ENCODE measurements around the gene THEM4. TPM values are rescaled to one million over a fixed set of nuclear protein-coding genes. Genes with fewer than 3 reads are reported as not detected.

Gene THEM4
- total RNA-seq, 2 donors from 2014 or later = 7.7 to 23.3 TPM

DNA sequence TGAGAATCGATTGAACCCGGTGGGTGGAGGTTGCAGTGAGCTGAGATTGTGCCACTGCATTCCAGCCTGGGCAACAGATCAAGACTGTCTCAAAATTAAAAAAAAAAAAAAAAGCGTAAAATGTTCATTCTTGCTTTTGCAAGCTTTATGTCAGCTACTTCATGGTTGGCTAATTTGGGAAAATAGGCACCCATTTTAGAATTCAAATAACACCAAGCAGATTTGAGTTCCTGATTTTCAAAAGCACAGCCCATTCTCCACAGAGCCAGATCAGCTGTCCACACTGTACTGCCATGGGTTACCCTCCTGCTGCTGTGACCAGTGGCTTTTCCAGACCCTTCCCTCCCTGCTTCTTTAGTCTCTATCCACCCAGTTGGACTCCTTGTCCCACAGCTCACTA, 60.2 kb downstream of the THEM4 start:
- ATAC-seq (ENCODE audit: insufficient number of reproducible peaks, low FRiP score, low read depth) (no peak), DNase-seq (ENCODE audit: low spot score) (no peak)
- TF ChIP-seq, protein P1, sequence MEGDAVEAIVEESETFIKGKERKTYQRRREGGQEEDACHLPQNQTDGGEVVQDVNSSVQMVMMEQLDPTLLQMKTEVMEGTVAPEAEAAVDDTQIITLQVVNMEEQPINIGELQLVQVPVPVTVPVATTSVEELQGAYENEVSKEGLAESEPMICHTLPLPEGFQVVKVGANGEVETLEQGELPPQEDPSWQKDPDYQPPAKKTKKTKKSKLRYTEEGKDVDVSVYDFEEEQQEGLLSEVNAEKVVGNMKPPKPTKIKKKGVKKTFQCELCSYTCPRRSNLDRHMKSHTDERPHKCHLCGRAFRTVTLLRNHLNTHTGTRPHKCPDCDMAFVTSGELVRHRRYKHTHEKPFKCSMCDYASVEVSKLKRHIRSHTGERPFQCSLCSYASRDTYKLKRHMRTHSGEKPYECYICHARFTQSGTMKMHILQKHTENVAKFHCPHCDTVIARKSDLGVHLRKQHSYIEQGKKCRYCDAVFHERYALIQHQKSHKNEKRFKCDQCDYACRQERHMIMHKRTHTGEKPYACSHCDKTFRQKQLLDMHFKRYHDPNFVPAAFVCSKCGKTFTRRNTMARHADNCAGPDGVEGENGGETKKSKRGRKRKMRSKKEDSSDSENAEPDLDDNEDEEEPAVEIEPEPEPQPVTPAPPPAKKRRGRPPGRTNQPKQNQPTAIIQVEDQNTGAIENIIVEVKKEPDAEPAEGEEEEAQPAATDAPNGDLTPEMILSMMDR (IDR thresholded peaks at IDR 0.05) = no peak
- Histone ChIP-seq H3K4me1 (ENCODE audit: control insufficient read depth in 1 of 2, low read depth in 2 of 2) (no peaks in the 10 kb centered on the region), H3K4me3 (no peak overlapping the region), H3K36me3 (no peaks in the 10 kb centered on the region), H3K27me3 (replicated peaks; ENCODE audit: insufficient read depth) (no peaks in the 10 kb centered on the region), H3K27ac (no peak overlapping the region), H3K9me3 (no peaks in the 10 kb centered on the region)

DNA sequence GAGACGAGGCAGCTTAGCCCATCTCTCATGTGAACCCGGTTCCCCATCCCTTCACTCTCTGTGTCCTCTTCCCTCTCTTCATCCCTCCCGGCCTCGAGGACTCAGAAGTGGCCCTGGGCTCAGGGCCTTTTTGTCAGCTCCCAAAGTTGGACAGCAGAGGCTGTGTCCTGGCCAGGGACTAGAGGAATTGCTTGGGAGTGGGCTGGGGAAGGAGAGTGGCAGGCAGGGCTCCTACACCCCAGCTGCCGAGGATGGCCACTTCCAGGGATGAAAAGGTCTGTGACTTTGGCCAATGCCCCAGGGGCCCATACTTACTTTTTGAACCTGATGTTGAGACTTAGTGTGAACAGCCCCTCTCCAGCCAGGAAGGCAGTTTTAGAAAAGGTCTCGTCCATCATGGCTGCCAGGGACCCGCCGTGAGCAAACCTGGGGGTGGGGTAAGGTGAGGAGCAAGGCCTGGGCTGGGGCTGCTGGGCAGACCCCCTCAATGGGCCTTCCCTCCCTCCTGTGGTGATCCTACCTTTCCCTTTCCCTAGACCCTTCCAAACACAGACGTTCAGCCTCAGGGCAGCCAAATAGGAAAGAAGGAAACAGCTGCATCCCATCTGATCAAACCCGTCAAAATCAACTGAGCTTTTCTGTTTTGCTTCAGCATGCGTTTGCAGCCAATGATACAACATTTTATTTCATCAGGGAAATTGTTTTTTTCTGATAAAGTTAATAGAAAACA, 61.3 kb downstream of the THEM4 start:
- no peaks in the 10 kb centered on the region for H3K4me1 ChIP-seq (ENCODE audit: control insufficient read depth in 1 of 2, low read depth in 2 of 2)
- H3K27me3 ChIP-seq (replicated peaks; ENCODE audit: insufficient read depth) = no peaks in the 10 kb centered on the region
- H3K36me3 ChIP-seq = no peaks in the 10 kb centered on the region
- ATAC-seq (ENCODE audit: insufficient number of reproducible peaks, low FRiP score, low read depth) (no peak), DNase-seq (ENCODE audit: low spot score) (no peak)
- TF ChIP-seq, protein P1 (IDR thresholded peaks at IDR 0.05) = no peak
- no peak overlapping the region for H3K4me3 ChIP-seq
- no peaks in the 10 kb centered on the region for H3K9me3 ChIP-seq
- H3K27ac ChIP-seq = no peak overlapping the region

DNA sequence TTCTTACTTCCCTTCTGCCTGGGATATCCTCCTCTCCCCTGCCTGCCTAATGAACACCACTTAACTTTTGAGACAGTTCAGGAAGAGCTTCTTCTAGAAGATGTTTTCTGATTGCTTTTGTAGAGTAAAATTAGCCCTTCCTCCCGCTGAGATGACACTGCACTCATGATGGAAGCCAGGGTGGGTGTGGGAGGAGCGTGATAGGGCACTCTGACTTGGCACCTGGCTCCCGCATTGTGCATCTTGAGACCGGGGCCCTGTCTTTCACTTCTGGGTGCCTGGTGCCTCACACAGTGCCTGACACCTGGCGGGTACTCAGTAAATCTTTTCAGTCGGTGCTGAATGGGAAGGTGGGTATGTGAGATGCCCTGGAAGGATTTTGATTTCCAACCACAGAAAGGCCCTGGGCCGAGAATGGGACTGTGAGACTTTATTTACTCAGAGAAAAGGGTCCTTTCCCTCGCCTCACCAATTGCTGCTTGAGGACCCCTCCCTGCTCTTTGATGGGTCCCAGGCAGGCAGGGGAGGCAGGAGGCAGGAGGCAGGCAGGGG, 62.5 kb downstream of the THEM4 start:
- Histone ChIP-seq H3K4me1 (ENCODE audit: control insufficient read depth in 1 of 2, low read depth in 2 of 2) (no peaks in the 10 kb centered on the region), H3K9me3 (no peaks in the 10 kb centered on the region), H3K4me3 (no peak overlapping the region), H3K27ac (no peak overlapping the region), H3K36me3 (no peaks in the 10 kb centered on the region), H3K27me3 (replicated peaks; ENCODE audit: insufficient read depth) (no peaks in the 10 kb centered on the region)
- no peak for ATAC-seq (ENCODE audit: insufficient number of reproducible peaks, low FRiP score, low read depth)
- TF ChIP-seq, protein P1 (IDR thresholded peaks at IDR 0.05) = no peak
- no peak for DNase-seq (ENCODE audit: low spot score)

DNA sequence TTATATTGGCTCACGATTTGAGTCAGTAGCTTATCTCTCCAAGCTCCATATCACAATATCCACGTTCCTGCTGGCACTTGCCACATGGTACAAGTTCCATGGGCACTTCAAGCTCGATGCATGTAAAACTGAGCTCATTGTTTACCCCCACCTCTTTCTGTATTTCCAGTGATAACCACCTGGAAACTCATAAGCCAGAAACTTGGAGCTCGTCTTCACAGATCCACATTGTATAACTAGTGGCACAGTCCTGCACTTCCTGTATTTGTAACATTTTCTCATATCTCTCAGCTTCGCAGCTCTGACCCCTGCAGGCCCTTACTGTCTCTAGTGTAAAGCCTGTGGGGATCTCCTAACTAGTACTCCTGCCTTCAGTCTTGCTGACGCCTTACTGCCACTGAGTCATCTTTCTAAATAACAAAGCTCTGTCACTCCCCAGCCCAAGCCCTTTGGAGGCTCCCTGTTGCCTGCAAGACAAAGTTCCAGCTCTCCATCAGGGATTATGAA, 63.2 kb downstream of the THEM4 start:
- ATAC-seq (ENCODE audit: insufficient number of reproducible peaks, low FRiP score, low read depth) (no peak), DNase-seq (ENCODE audit: low spot score) (no peak)
- no peaks in the 10 kb centered on the region for H3K27me3 ChIP-seq (replicated peaks; ENCODE audit: insufficient read depth)
- no peak overlapping the region for H3K4me3 ChIP-seq
- TF ChIP-seq, protein P1 (IDR thresholded peaks at IDR 0.05) = no peak
- H3K9me3 ChIP-seq = no peaks in the 10 kb centered on the region
- no peak overlapping the region for H3K27ac ChIP-seq
- no peaks in the 10 kb centered on the region for H3K4me1 ChIP-seq (ENCODE audit: control insufficient read depth in 1 of 2, low read depth in 2 of 2)
- no peaks in the 10 kb centered on the region for H3K36me3 ChIP-seq

DNA sequence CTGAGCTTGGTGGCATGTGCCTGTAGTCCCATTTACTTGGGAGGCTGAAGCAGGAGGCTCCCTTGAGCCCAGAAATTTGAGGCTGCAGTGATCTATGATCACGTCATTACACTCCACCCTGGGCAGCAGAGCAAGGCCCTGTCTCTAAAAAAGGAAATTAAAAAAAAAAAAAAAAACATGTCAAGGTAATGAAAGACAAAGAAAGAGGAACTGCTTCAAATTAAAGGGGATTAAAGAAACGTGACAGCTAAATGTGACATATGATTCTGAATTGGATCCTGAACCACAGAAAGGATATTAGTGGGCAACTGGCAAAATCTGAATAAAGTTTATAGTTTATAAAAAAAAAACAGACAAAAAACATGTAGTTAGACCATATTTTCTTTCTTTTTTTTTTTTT, 65.9 kb downstream of the THEM4 start:
- Histone ChIP-seq H3K4me3 (no peak overlapping the region), H3K27ac (no peak overlapping the region), H3K9me3 (no peaks in the 10 kb centered on the region), H3K27me3 (replicated peaks; ENCODE audit: insufficient read depth) (no peaks in the 10 kb centered on the region), H3K36me3 (no peaks in the 10 kb centered on the region), H3K4me1 (ENCODE audit: control insufficient read depth in 1 of 2, low read depth in 2 of 2) (peaks cover 14 to 18% of the 10 kb centered on the region in 2 donors)
- DNase-seq (ENCODE audit: low spot score) = no peak
- ATAC-seq (ENCODE audit: insufficient number of reproducible peaks, low FRiP score, low read depth) = no peak
- TF ChIP-seq, protein P1 (IDR thresholded peaks at IDR 0.05) = no peak
